T-helper 2 cell treated with Interferon-gamma antibody and Interleukin-4, amounts not matched to agents 100 ng/mL and 5 ng/mL, for 36 hours (primary cell): ENCODE results near the gene NDUFS2. TPM values are rescaled to one million over a fixed set of nuclear protein-coding genes. Genes with fewer than 3 reads are reported as not detected.

Experiments used
- intact Hi-C: fragments of 100-400 bp; cut with micrococcal nuclease; formaldehyde crosslinking; loops from one replicate; pipeline ENCODE4 v1.15.1; 2023
- total RNA-seq: library from RNA; stranded (reverse); gene quantifications from 2 replicates; pipeline ENCODE4 v1.2.3, GENCODE V29; 2022

NDUFS2 gene
- total RNA-seq, result 81.5 and 83.0 TPM in 2 replicates

- intact Hi-C loops, result loop anchor here (1.0 to 2.0 kb wide), 5 partner anchors 17 to 113 kb away; partner anchors contain the start of genes PPOX, SDHC and USP21
These were observed at the start of gene NDUFS2 for GRCh38 chr1:161201836-161202712. TSS of gene NDUFS2 (plus strand) at chr1:161202367. CDS start at chr1:161202386, 19 bp downstream.

- intact Hi-C loops, result loop anchor here (1.0 to 2.0 kb wide), 5 partner anchors 14 to 107 kb away; partner anchors contain the start of genes DEDD, NIT1, PFDN2 and PPOX
These were observed 49.0 kb upstream of the NDUFS2 start for GRCh38 chr1:161153176-161153575.

GRCh38 chr1:161153682-161154337 lies 48.4 kb upstream of the NDUFS2 start, which contains the start of gene UFC1:
TSS of gene UFC1 (plus strand) at chr1:161153978. CDS start at chr1:161153998, 20 bp downstream.
- intact Hi-C loops, result loop anchor here (1.0 to 2.0 kb wide), 5 partner anchors 13 to 108 kb away; partner anchors contain the start of genes DEDD, NIT1, PFDN2 and PPOX

GRCh38 chr1:161157867-161158266 lies 44.3 kb upstream of the NDUFS2 start:
- intact Hi-C loops, result loop anchor here (2.0 kb wide), 1 partner anchor 45 kb away; the partner anchor contains the start of gene NDUFS2

- intact Hi-C loops, result loop anchor here (2.0 kb wide), 1 partner anchor 44 kb away; the partner anchor contains the start of gene NDUFS2
These were observed 43.7 kb upstream of the NDUFS2 start for GRCh38 chr1:161158316-161159010.

GRCh38 chr1:161159087-161159912 lies 42.9 kb upstream of the NDUFS2 start, which contains the start of gene USP21:
TSS of gene USP21 (plus strand) at chr1:161159500. CDS start at chr1:161160641, 1,141 bp downstream.
- intact Hi-C loops, result loop anchor here (2.0 kb wide), 1 partner anchor 44 kb away; the partner anchor contains the start of gene NDUFS2

GRCh38 chr1:161159913-161160243 lies 42.3 kb upstream of the NDUFS2 start:
- intact Hi-C loops, result loop anchor here (2.0 kb wide), 1 partner anchor 43 kb away; the partner anchor contains the start of gene NDUFS2

GRCh38 chr1:161160671-161161145 lies 41.5 kb upstream of the NDUFS2 start:
- intact Hi-C loops, result no loop called here

GRCh38 chr1:161161652-161162051 lies 40.5 kb upstream of the NDUFS2 start:
- intact Hi-C loops, result no loop called here

GRCh38 chr1:161162052-161162451 lies 40.1 kb upstream of the NDUFS2 start:
- intact Hi-C loops, result no loop called here

- intact Hi-C loops, result no loop called here
These were observed 39.4 kb upstream of the NDUFS2 start for GRCh38 chr1:161162806-161163205.

GRCh38 chr1:161163793-161164192 lies 38.4 kb upstream of the NDUFS2 start:
- intact Hi-C loops, result no loop called here

GRCh38 chr1:161164901-161165610 lies 37.1 kb upstream of the NDUFS2 start:
- intact Hi-C loops, result no loop called here

- intact Hi-C loops, result loop anchor here (1.0 to 2.0 kb wide), 6 partner anchors 11 to 59 kb away; partner anchors contain the start of genes B4GALT3, DEDD, NDUFS2 and UFC1
These were observed 36.2 kb upstream of the NDUFS2 start, which contains the start of gene PPOX for GRCh38 chr1:161165742-161166668. TSS of gene PPOX (plus strand) at chr1:161166426. CDS start at chr1:161166848, 422 bp downstream.

GRCh38 chr1:161166669-161167548 lies 35.3 kb upstream of the NDUFS2 start:
- intact Hi-C loops, result loop anchor here (1.0 to 2.0 kb wide), 6 partner anchors 10 to 58 kb away; partner anchors contain the start of genes B4GALT3, DEDD, NDUFS2 and UFC1

- intact Hi-C loops, result no loop called here
These were observed 33.3 kb upstream of the NDUFS2 start for GRCh38 chr1:161168906-161169305.

- intact Hi-C loops, result no loop called here
These were observed 31.0 kb upstream of the NDUFS2 start for GRCh38 chr1:161171191-161171590.
